ENCODE results near the gene SMARCD3.

SMARCD3 gene

DNA sequence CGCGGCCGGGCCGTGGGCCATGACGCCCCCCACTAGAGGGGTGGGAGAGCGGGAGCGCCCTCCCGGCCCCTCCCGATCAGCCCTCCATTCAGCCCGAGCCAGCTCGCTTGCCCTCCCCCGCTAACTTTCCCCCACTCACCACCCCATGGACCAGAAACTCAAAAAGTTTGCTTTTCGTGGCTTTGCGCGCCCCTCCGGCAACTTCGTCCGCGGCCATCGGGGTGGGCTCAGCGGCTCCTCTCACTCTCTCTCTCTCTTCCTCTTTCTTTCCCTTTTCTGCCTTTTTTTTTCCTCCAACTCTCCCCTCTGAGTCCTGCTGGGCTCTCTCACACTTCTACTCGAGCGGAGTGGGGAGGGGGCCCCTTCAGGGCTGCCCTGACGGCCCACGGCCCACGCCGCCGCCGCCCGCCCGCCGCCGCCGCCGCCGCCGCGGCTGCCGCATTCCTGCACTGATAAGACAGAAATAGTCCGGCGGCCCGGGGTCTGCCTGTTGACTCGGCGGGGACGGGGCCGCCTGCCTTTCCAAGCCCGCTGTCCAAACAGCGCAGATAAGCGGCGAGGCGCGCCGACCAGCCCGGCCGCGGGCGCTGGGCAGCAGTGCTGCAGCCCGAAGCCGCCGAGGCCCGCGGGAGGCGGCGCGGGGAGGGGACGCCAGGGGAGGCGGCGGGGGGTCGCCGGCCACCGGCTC is at the start of gene SMARCD3:
SMARCD3 (minus strand) TSS at position 349 of the 688 bp plus-strand sequence; CDS start at position 217, 132 bp downstream.
- DNase-seq (ENCODE audit: low read depth in 2 of 2), result peak in 1 of 2 donors; percentile 43

DNA sequence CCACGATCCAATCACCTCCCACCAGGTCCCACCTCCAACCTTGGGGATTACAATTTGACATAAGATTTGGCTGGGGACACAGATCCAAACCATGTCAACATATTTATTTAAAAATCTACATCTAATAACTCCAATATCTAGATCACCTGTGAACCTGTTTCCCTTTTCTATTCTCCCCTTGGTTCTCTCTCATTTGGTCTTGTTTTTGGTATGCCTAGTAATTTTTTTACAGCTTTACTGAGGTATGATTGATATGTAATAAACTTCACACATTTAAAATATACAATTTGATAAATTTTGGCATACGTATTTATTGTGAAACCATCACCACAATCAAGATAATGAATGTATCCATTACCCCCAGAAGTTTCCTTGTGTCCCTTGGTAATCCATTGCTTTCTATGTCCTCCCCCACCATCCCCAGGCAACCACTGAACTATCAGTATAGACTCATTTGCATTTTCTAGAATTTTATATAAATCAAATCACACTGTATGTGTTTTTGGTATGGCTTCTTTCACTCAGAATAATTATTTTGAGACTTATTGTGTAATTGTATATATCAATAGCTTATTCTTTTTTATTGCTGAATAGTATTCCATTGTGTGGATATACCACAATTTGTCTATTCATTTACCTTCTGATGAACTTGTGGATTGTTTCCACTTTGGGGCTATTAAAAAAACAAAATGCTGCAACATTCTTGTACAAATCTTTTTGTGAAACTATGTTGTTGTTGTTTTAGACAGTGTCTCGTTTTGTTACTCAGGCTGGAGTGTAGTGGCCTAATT is 47.9 kb upstream of the SMARCD3 start:
- DNase-seq (ENCODE audit: low read depth in 2 of 2), result no peak

DNA sequence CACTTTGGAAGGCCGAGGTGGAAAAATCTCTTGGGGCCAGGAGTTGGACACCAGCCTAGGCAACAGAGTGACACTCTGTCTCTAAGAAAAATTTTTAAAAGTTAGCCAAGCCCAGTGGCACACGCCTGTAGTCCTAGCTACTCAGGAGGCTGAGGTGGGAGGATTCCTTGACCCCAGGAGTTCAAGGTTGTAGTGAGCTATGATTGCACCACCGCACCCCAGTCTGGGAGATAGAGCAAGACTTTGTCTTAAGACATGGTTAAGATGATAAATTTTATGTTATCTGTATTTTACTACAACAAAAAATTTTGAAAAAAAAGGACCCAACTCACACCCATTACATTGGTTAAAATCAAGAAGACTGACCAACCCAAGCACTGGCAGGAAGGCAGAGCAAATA is 44.4 kb upstream of the SMARCD3 start:
- DNase-seq (ENCODE audit: low read depth in 2 of 2), result no peak

DNA sequence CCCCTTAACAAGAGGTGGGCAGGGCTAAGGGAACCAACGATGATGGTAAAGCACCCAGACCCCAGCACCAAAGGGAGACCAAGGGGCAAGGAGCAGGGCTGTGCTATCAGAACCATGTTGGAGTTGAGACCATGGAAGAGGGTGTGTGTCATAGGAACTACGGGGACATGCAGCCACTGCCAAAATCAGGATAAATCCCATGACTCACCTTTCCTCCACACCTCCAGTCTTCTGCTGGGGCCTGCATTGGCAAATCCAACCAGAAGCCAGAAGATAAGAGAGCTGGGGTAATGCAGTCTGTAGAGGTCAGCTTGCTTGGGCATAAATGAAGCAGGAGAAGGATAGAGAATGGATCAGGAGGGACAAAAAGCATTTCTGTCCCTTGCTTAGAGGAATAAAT is 42.7 kb upstream of the SMARCD3 start:
- DNase-seq (ENCODE audit: low read depth in 2 of 2), result no peak

DNA sequence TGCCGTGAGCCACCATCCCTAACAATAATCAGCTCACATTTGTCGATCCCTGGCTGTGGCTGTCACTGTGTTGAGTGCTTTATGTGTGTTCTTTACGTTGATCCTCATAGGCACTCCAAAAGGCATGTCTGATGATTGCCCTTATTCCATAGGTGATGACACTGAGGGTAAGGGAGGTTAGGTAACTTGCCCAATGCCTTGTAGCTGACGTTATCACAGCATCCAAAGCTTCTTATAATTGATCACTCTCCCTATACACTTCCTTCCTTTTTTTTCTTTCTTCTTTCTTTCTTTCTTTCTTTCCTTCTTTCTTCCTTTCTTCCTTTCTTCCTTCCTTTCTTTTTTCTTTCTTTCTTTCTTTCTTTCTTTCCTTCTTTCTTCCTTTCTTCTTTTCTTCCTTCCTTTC is 41.9 kb upstream of the SMARCD3 start:
- no peak for DNase-seq (ENCODE audit: low read depth in 2 of 2)

DNA sequence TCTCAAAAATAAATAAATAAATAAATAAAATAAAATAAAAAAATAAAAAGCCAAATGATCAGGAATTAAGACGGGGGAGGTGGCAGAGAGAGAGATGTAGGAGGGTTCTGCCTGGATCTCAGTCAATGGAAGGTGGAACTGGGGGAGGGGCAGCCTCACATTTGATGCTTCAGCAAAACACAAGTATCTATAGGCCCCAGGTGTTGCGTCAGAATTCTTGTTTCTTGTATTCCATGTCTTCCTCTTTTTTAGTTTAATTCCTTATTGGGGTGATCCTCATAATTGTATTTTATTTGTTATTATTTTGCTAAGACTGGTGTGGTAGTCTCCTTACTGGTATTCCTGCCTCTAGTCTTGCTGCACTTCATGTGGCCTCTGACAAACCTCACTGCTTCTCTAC is 41.4 kb upstream of the SMARCD3 start:
- DNase-seq (ENCODE audit: low read depth in 2 of 2), result no peak

DNA sequence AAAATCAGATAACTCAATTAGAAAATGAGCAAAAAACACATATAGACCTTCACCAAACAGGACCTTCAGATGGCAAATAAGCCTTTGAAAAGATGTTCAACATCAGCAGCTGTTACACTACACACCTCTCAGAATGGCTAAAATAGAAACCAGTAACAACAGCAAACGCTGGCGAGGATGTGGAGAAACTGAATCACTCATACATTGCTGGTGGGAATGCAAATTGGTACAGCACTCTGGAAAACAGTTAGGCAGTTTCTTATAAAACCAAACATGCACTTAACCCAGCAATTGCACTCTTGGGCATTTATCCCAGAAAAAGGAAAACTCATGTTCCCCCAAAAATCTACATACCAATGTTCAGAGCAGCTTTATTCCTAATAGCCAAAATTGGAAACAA is 37.7 kb upstream of the SMARCD3 start:
- DNase-seq (ENCODE audit: low read depth in 2 of 2), result no peak

DNA sequence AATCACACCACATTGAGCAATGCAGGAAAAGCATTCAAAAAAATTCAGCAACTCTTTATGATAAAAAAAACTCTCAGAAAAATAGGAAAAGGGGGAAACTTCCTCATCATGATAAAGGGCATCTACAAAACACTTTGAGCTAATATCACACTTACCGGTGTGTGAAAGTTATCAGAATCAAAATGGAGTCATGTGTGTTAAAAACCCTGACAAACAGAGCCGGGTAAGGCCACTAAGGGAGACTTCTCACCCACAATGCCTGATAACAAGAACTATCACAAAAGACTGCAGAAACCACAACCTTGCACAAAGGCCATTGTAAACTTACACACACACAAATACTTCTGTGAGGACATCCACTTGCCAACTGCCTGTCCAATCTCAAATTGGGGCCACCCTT is 34.8 kb upstream of the SMARCD3 start:
- no peak for DNase-seq (ENCODE audit: low read depth in 2 of 2)

DNA sequence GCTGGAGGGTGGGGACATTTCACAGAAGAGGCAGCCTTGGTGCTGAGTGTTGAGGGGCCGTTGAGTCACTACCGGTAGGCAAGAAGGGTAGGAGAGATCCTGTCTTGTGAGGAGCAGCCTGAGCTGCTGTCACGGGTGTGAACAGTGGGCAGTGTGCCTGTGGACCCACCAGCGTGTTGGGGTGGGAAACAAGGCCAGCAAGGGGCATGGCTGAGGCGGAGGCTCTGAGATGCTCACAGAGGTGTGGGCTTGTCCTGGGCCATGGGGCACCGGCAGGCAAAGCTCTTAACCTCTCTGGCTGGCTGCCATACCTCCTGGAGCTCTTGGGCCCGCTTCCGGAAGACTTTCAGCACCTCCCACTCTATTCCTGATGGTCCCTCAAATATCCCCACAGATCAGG is 33.6 kb upstream of the SMARCD3 start:
- no peak for DNase-seq (ENCODE audit: low read depth in 2 of 2)

DNA sequence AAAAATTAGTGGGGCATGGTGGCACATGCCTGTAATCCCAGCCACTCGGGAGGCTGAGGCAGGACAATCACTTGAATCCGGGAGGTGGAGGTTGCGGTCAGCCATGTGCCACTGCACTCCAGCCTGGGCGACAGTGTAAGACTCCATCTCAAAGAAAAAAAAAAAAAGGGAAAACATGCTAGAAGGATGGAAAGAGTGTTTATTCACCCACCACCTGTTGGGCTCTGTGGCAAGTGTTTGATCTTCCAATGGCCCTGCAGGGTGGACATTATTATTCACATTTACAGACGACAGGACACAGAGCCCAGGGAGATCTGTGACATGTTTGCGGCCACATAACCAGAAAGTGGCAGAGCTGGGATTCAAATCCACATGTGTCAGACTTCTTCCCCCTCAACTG is 33.2 kb upstream of the SMARCD3 start:
- no peak for DNase-seq (ENCODE audit: low read depth in 2 of 2)

DNA sequence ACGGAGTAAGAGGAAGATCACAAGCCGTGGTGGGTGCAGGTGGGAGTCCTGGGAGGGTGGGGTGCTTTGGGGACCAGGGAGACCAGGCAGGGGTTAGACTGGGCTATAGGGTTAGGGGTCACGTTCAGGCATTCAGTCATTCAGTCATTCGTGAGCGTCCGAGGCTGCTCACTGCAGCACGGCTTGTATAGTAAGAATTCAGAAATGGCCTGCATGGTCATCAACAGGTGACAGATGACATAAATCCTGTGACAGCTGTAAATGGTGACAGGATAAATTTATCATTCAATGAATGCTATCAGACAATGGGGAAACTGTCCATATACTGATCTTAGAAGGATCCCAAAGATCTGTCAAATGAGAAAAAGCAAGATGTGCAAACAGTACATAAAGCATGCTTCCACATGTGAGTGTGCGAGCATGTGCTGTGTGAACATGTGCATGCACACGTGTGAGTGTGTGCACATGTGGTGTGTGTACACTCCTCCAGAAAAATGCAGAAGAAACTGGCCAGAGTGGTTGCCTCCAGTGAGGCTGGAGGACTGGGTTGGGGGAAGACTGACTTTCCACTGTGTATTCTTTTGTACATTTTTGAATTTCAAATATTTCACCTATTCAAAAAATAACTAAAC is 32.0 kb upstream of the SMARCD3 start:
- DNase-seq (ENCODE audit: low read depth in 2 of 2), result no peak

DNA sequence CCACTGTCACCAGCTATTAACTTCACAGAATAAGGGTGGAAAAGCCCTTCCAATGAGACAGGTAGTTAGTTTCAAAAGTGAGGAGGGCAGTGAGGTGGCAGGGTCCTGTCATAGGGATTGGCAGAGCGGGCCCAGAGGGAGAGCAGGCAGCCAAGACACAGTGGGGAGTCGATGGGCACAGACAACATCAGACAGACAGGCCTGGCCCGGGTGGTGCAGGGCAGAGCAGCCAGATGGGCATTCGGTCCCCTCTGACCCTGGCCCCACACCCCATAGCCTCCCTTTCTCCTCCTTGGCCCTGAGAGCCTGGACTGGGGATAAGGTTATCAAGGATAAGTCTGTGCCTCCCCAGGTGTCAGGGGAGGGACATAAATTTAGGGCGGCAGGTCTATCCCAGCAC is 31.4 kb upstream of the SMARCD3 start:
- DNase-seq (ENCODE audit: low read depth in 2 of 2), result no peak

DNA sequence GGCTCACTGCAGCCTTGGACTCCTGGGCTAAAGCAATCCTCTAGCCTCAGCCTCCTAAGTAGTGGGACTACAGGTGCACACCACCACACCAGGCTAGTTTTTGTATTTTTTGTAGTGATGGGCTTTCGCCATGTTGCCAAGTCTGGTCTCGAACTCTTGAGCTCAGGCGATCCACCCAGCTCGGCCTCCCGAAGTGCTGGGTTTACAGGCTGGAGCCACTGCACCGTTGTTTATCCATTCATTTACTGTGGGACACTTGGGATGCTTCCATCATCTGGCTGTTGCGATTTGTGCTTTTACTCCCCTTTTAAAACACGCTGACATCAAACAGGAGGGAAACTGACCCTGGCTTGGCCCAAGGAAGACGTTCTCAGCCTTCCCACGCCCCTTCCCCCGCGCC is 30.5 kb upstream of the SMARCD3 start:
- DNase-seq (ENCODE audit: low read depth in 2 of 2), result no peak

DNA sequence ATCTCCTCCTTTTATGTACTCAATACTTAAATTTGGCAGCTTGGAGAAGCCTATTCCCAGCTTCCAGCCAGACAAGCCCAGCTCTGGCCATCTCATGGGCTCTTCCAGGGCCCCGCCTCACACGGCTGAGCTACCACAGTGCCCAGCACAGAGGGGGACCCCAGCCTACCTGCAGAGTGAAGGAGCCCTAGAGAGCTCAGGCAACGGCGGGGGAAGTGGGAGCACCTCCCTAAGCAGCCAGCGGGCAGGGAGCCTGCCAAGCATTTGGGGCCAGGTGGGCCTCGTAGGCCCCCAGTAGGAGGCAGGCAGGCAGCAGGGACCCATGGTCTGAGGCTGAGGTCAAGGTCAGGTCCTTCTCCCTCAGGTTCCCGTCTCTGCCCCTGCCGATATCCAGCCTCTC is 29.1 kb upstream of the SMARCD3 start:
- DNase-seq (ENCODE audit: low read depth in 2 of 2), result no peak

DNA sequence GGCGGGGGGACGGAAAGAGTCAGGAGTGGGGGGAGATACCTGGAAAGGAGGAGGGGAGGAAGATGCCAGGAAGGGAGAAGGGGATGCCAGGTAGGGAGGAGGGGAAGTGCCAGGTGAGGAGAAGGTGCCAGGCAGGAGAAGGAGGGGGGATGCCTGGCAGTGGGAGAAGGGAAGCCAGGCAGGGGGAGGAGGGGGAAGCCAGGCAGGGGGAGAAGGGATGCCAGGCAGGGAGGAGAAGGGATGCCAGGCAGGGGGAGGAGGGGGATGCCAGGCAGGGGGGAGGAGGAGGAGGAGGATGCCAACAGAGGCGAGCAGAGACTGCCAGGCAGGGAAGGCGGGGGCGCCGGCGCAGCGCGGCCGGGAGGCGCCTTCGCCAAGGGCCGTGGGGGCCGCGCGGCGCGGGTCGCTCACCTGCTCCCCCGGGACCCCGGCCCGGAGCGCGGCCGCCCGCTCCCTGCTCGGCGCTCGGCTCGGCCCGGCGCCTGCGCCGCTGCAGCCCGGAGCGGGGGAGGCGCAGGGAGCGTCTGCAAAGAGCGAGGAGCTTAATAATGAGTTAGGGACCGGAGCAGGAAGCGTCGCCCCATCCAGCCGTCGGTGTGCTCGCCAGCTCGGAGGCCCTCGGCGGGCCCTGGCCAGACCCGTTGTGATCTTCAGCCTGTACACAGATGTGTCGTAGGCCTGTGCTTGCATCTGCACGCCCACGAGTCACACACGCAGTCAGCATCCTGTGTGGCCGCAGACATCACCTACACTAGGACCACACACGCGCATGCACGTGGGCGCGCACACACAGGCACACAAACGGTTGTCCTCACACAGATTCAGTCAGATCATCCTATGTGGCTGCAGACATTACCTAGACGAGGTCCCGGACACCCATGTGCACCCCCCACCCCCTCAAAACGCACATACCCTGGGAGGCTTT is 28.4 kb upstream of the SMARCD3 start:
- peak; percentile 33 to 54 for DNase-seq (ENCODE audit: low read depth in 2 of 2)

DNA sequence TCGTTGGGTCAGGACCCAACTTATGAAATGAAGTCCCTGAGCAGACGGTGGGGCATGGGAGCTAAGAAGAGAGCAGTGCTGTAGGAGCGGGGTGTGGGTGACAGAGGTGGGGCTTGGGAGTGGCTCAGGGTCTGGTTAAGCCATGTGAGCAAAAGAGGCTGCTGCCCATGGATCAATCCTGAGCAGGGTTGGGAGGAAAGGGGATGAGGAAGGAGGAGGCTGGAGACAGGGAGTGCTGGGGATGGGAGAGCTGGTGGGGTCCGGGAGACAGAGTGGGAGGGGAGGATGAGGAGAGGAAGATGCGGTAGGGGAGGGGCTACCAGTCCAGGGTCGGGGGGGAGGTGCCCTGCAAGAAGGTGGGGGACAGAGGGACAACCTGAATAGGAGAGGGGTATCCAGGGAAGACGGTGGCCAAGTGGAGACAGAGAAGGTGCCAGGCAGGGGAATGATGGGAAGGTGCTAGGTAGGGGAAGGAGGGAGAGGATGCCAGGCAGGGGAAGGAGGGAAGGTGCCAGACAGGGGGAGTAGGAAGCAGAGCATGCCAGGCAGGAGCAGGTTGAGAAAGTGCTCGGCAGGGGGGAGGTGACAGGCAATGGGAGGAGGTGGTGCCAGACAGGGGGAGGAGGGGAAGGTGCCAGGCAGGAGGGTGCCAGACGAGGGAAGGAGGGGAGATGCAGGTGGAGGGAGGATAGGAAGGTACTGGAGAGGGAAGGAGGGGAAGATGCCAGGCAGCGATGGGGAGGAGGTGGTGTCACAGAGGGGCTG is 27.5 kb upstream of the SMARCD3 start:
- DNase-seq (ENCODE audit: low read depth in 2 of 2), result no peak

DNA sequence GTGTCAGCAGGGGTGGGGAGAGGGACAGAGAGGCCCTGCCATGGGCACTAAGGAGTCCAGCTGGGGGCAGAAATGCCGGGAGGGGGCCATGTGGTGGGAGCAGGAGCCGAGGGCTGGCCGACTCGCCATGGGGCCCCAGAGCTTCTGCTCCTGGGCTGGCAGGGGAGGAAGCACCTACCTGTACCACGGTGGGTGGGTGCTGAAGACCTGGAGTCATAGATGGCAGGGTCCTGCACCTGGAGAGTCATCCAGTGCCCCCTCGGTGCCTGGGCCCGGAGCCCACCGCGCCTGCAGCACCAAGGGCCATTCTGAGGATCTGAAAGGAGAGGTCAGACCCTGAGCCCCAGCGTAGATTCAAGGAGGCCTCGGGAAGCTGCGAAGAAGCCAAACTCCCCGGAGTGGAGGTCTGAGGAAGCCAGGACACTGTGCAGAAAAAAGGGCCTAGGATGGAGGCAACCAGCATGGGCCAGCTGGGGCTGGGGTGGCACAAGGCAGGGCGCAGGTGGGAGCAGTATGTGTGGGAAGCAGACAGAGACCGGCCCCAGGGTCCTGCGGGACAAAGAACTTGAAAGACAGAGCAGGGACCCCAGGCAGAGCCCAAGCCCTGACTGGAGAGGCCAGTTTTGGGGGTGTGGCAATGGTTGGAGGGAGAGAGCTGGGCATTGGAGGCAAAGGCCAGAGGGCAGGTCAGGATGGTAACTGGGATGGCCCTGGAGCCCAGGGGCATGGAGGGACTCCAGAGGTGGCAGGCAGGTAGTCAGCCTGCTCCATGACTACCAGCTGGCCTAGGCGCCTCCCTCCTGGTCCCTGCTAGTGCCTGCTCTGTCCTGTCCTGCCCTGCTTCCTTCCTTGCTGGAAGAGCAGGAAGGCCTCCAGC is 26.7 kb upstream of the SMARCD3 start:
- DNase-seq (ENCODE audit: low read depth in 2 of 2), result no peak

DNA sequence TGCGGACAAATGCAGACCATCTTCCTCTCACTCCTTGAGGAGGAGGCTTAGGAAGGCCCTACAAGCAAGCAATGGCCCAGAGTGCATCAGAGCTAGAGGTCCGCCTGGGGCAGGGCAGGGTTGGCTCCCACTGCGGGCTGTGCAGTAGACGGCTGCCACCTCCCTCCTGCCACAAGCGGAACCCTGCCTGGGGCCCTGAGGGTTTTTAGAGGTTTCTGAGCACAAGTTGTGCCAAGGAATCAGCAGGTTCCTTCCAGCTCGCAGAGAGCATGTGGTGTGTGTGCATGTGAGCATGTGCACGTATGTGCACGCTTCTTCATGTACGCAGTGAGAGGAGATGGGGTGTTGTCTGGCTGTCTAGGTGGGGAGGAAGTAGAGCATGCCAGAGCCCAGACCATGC is 25.9 kb upstream of the SMARCD3 start:
- DNase-seq (ENCODE audit: low read depth in 2 of 2), result no peak

DNA sequence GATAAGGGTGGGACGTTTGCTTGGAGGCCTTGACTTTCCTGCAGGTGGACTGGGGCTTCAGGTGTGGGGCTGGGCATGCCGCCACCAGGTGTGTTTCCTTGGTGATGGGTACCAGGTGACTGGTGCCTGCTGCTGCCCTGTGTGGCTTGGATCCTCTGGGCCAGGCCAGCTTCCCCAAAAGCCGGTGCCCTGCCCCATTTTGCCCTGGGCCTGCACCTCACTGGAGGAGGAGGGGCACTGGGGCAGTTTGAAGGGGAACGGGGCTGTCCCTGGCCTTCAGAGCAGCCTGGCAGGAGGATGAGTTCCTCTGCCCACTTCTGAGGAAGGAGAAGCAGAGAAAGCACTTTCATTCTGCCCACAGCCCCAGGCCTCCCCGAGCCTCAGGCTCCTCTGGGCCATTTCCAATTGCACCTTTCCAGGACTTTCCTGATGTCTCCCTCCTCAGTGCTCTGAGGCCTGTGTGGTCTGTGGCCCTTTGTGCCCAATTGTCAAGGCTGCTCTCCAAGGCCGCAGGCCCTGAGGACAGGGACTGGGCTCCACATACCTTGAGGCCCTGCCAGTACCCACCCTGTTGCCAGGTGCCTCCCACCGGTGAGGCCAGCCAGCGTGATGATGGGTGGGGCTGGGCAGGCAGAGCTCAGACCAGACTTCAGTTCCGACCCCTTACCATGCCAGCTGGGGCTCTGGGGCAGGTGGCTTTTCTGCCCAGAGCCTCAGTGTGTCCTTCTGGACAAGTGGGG is 25.3 kb upstream of the SMARCD3 start:
- no peak for DNase-seq (ENCODE audit: low read depth in 2 of 2)

Measured in stimulated activated CD8-positive, alpha-beta memory T cell treated with anti-CD3 and anti-CD28 coated beads, Interleukin-7, amount 100 ng/mL, for 4 hours (primary cell).